ENCODE data around the gene TFEB.
A peak's percentile ranks its signal among the peaks of the same experiment; 100 is the strongest.

TFEB gene

DNA sequence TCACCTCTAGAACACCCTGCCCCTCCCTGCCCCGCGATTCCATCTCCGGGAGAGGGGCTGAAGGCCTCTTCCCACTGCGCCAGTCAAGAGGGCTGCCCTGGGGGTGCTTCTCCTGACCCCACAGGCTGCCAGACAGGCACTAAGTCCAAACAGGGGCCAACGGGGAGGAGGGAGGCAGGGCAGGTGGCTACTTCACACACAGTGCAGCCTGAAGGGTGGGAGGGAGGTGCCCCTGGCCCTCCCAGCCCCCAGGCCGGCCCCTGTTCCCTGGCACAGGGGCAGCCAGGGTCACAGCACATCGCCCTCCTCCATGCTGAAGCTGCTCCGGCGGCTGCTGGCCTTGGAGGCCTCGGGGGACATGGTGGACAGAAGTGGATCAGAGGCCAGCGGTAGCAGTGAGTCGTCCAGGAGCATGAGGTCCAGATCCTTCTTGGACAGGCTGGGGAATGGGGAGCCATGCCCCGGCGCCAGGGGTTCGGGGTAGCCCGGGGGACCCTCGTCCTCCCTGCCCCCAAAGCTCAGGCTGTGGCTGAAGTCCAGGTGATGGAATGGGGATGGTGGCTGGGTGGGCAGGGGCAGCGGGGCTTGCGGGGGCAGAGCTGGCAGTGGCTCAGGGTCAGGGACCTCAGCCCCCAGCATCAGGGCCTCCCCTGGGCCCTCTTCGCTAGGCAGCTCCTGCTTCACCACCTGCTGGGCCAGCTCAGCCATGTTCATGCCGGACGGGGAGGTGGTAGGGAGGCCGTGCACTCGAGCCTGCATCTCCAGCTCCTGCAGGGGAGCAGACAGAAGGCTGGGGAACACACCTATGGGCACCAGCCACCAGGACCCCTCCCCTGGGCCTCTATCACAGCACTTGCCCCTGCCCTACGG lies 50.9 kb downstream of the TFEB start:
- peaks cover 23% of the 10 kb centered on the region for H3K4me1 ChIP-seq (ENCODE audit: control insufficient read depth, low read length)
- H3F3A ChIP-seq (ENCODE audit: control insufficient read depth, insufficient read depth): peaks cover 8% of the 10 kb centered on the region; the same call in 1 of the 2 replicates
- no peak overlapping the region; the same call in 1 of the 2 replicates for H3K4me2 ChIP-seq (ENCODE audit: low read length)
- TF ChIP-seq EZH2phosphoT487 (IDR thresholded peaks at IDR 0.05; ENCODE audit: borderline replicate concordance, low read length) (no peak), CTCF (IDR thresholded peaks at IDR 0.05; ENCODE audit: low read depth, low read length, poor library complexity, severe bottlenecking) (no peak)
- H3K27ac ChIP-seq (ENCODE audit: low read depth, low read length): no peak overlapping the region
- H3K79me2 ChIP-seq (ENCODE audit: control insufficient read depth, low read length): no peaks in the 10 kb centered on the region
- no peaks in the 10 kb centered on the region for H3K9me3 ChIP-seq (ENCODE audit: control insufficient read depth, insufficient read depth, low read length)
- H4K20me1 ChIP-seq (ENCODE audit: control insufficient read depth, insufficient read depth, low read depth, low read length): no peaks in the 10 kb centered on the region
- H3K4me3 ChIP-seq (ENCODE audit: low read length): no peak overlapping the region
- no peaks in the 10 kb centered on the region for H3K27me3 ChIP-seq (ENCODE audit: control insufficient read depth, low read length)
- peaks cover 39% of the 10 kb centered on the region for H3K36me3 ChIP-seq (ENCODE audit: control insufficient read depth, low read length)
- no peaks in the 10 kb centered on the region for H3K9me2 ChIP-seq (replicated peaks; ENCODE audit: control insufficient read depth, low read length)

DNA sequence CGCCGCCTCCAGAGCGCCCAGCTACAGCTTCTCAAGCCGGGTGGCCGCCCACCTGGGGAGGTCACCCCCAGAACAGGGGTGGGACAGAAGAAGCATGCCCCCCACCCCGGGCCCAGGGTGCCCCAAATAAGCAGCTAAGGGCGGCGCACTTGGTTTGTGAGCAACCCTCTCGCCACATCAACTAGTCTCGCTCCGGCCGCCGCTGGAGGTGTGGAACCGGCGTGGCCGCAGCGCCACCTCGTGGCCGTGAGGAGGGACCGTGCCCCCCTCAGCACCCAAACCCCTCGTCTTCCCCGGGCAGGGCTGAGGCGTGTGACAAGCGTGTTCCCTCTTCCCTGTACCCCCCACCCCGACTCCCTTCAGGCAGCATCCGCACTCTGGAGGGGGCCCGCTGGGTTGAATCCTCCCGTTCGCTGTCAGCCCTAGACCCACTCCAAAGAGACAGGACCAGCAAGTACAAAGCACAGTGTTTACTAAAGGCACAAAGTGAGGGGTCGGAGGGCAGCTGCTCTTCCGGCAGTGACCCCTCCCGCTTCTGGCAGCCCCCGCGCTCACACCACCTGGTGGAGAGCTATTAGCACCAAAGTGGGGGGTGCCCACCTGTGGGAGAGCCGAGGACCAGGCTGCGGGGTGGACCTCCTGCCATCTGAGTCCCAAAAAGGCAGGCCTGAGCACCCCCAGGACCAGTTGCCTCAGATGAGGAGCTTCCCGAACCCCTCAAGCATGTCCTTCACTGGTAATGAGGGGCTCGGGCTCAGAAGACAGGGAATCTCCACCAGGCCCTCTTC lies 51.7 kb downstream of the TFEB start:
- no peak for TF ChIP-seq EZH2phosphoT487 (IDR thresholded peaks at IDR 0.05; ENCODE audit: borderline replicate concordance, low read length)
- peak; percentile 91 for TF ChIP-seq CTCF (IDR thresholded peaks at IDR 0.05; ENCODE audit: low read depth, low read length, poor library complexity, severe bottlenecking)
- no peaks in the 10 kb centered on the region for H3K27me3 ChIP-seq (ENCODE audit: control insufficient read depth, low read length)
- peak overlapping the region; percentile 62 for H3K4me2 ChIP-seq (ENCODE audit: low read length)
- peaks cover 8% of the 10 kb centered on the region; the same call in 1 of the 2 replicates for H3F3A ChIP-seq (ENCODE audit: control insufficient read depth, insufficient read depth)
- H3K27ac ChIP-seq (ENCODE audit: low read depth, low read length): no peak overlapping the region
- peaks cover 23% of the 10 kb centered on the region for H3K4me1 ChIP-seq (ENCODE audit: control insufficient read depth, low read length)
- H3K9me2 ChIP-seq (replicated peaks; ENCODE audit: control insufficient read depth, low read length): no peaks in the 10 kb centered on the region
- H3K9me3 ChIP-seq (ENCODE audit: control insufficient read depth, insufficient read depth, low read length): no peaks in the 10 kb centered on the region
- H4K20me1 ChIP-seq (ENCODE audit: control insufficient read depth, insufficient read depth, low read depth, low read length): no peaks in the 10 kb centered on the region
- H3K4me3 ChIP-seq (ENCODE audit: low read length): peak overlapping the region; percentile 41
- H3K36me3 ChIP-seq (ENCODE audit: control insufficient read depth, low read length): peaks cover 36% of the 10 kb centered on the region
- H3K79me2 ChIP-seq (ENCODE audit: control insufficient read depth, low read length): no peaks in the 10 kb centered on the region

- H3K36me3 ChIP-seq (ENCODE audit: control insufficient read depth, low read length): peaks cover 31% of the 10 kb centered on the region
- no peaks in the 10 kb centered on the region for H3K9me3 ChIP-seq (ENCODE audit: control insufficient read depth, insufficient read depth, low read length)
- H3K4me3 ChIP-seq (ENCODE audit: low read length): peak overlapping the region; percentile 41
- no peaks in the 10 kb centered on the region for H3K27me3 ChIP-seq (ENCODE audit: control insufficient read depth, low read length)
- H3K4me2 ChIP-seq (ENCODE audit: low read length): peak overlapping the region; percentile 62
- no peaks in the 10 kb centered on the region for H3K79me2 ChIP-seq (ENCODE audit: control insufficient read depth, low read length)
- H3K9me2 ChIP-seq (replicated peaks; ENCODE audit: control insufficient read depth, low read length): no peaks in the 10 kb centered on the region
- no peak overlapping the region for H3K27ac ChIP-seq (ENCODE audit: low read depth, low read length)
- H4K20me1 ChIP-seq (ENCODE audit: control insufficient read depth, insufficient read depth, low read depth, low read length): no peaks in the 10 kb centered on the region
- peaks cover 23% of the 10 kb centered on the region for H3K4me1 ChIP-seq (ENCODE audit: control insufficient read depth, low read length)
- TF ChIP-seq EZH2phosphoT487 (IDR thresholded peaks at IDR 0.05; ENCODE audit: borderline replicate concordance, low read length) (no peak), CTCF (IDR thresholded peaks at IDR 0.05; ENCODE audit: low read depth, low read length, poor library complexity, severe bottlenecking) (no peak)
- H3F3A ChIP-seq (ENCODE audit: control insufficient read depth, insufficient read depth): peaks cover 8% of the 10 kb centered on the region; the same call in 1 of the 2 replicates
Measured at GRCh38 chr6:41683273-41683522, 52.2 kb downstream of the TFEB start.

All from DOHH2 (cell line).